Lung (tissue), 12 donors: Measurements from ENCODE around the gene MAP3K2. TPM values are rescaled to one million over a fixed set of nuclear protein-coding genes. Genes with fewer than 3 reads are reported as not detected.
A peak's percentile ranks its signal among the peaks of the same experiment; 100 is the strongest.

ENCODE experiments used
- ATAC-seq: fragments of 200-7000 bp; cut with Tn5 transposase; one replicate; pipeline ENCODE4 v1.9.1; 2020; ENCODE audit warnings: moderate number of reproducible peaks; ENCODE audit not compliant: insufficient read depth, low FRiP score
- DNase-seq, 3 donors: peaks; one replicate each; pipeline ENCODE4 v3.0.0-alpha.2; 2013 to 2017
- H3K27ac ChIP-seq, 2 donors: one replicate each; pipeline ENCODE4 v1.5.1; 2013; ENCODE audit warnings: mild to moderate bottlenecking in 2 of 2, moderate library complexity in 2 of 2, control low read depth in 1 of 2, inconsistent platforms in 1 of 2, low read depth in 1 of 2, low read length in 1 of 2
- H3K27me3 ChIP-seq, 3 donors: one replicate each; pipeline ENCODE4 v1.5.1; 2013; ENCODE audit warnings: low read length in 2 of 3; ENCODE audit not compliant: control insufficient read depth in 3 of 3, insufficient read depth in 3 of 3
- H3K36me3 ChIP-seq, 4 donors: one replicate each; pipeline ENCODE4 v1.5.1; 2013; ENCODE audit warnings: low read length in 4 of 4, mild to moderate bottlenecking in 1 of 4, moderate library complexity in 1 of 4; ENCODE audit not compliant: control insufficient read depth in 4 of 4, insufficient read depth in 4 of 4
- H3K4me1 ChIP-seq, 5 donors: one replicate each; pipeline ENCODE4 v1.5.1; 2013; ENCODE audit warnings: low read length in 5 of 5, mild to moderate bottlenecking in 2 of 5, moderate library complexity in 1 of 5; ENCODE audit not compliant: control insufficient read depth in 5 of 5, insufficient read depth in 5 of 5
- H3K4me3 ChIP-seq: one replicate; pipeline ENCODE4 v1.5.1; 2013; ENCODE audit warnings: mild to moderate bottlenecking, control low read depth, moderate library complexity
- H3K9ac ChIP-seq, 2 donors: one replicate each; pipeline ENCODE4 v1.5.1; 2013; ENCODE audit warnings: low read length in 2 of 2, control low read depth in 1 of 2; ENCODE audit not compliant: insufficient read depth in 1 of 2
- H3K9me3 ChIP-seq, 4 donors: one replicate each; pipeline ENCODE4 v1.5.1; 2013; ENCODE audit warnings: low read length in 3 of 4, mild to moderate bottlenecking in 1 of 4, moderate library complexity in 1 of 4; ENCODE audit not compliant: control insufficient read depth in 4 of 4, insufficient read depth in 3 of 4
- CTCF ChIP-seq: IDR thresholded peaks from 2 replicates; pipeline ENCODE4 v1.5.1; 2012; ENCODE audit warnings: mild to moderate bottlenecking; ENCODE audit errors: control extremely low read depth, extremely low read depth
- WGBS, 2 donors: extraction: QIAGEN DNeasy Blood & Tissue Kit; methylation state at CpG; one replicate each; pipeline ENCODE4 v1.1.7; 2013; 5-methylcytosine and 5-hydroxymethylcytosine counted together
- polyA plus RNA-seq, 2 donors: library from polyadenylated mRNA; stranded (reverse); fragments of 200-250 nt; gene quantifications; one replicate each; pipeline ENCODE4 v1.2.1, GENCODE V29; 2013
- total RNA-seq, 2 donors: library from RNA; depleted of rRNA in 1 of 2; stranded (reverse); fragments of >200 nt in 1 of 2; gene quantifications; one replicate each; pipeline ENCODE4 v1.2.1, GENCODE V29; 2014 to 2021
- donor health status: control.
- donor health status: control.
- donor health status: Bipolar disorder and iron deficiency.
- donor health status: healthy.
- donor health status: DM: yes; HTN: yes; CAD: no.

The MAP3K2 gene
- total and polyA plus RNA-seq, 4 donors: 8.1 to 81.0 (median 30.8) TPM

GRCh38 chr2:127423478-127423843 lies 35.7 kb upstream of the MAP3K2 start:
- 3% methylated on average over 27 to 29 of the region's 29 CpGs for WGBS, 2 donors
- H3K4me3 ChIP-seq: no peak overlapping the region
- H3K9ac ChIP-seq: no peak overlapping the region
- H3K9me3 ChIP-seq: peaks cover 0 to 2% (median 0%) of the 10 kb centered on the region in 4 donors
- peaks cover 0 to 21% (median 0%) of the 10 kb centered on the region in 3 donors for H3K27me3 ChIP-seq
- no peaks in the 10 kb centered on the region for H3K36me3 ChIP-seq
- TF ChIP-seq CTCF: no peak
- peaks cover 0 to 8% (median 2%) of the 10 kb centered on the region in 5 donors for H3K4me1 ChIP-seq
- ATAC-seq (no peak), DNase-seq (peak in 2 of 3 donors; percentile 18 to 26)
- no peak overlapping the region for H3K27ac ChIP-seq

DNA sequence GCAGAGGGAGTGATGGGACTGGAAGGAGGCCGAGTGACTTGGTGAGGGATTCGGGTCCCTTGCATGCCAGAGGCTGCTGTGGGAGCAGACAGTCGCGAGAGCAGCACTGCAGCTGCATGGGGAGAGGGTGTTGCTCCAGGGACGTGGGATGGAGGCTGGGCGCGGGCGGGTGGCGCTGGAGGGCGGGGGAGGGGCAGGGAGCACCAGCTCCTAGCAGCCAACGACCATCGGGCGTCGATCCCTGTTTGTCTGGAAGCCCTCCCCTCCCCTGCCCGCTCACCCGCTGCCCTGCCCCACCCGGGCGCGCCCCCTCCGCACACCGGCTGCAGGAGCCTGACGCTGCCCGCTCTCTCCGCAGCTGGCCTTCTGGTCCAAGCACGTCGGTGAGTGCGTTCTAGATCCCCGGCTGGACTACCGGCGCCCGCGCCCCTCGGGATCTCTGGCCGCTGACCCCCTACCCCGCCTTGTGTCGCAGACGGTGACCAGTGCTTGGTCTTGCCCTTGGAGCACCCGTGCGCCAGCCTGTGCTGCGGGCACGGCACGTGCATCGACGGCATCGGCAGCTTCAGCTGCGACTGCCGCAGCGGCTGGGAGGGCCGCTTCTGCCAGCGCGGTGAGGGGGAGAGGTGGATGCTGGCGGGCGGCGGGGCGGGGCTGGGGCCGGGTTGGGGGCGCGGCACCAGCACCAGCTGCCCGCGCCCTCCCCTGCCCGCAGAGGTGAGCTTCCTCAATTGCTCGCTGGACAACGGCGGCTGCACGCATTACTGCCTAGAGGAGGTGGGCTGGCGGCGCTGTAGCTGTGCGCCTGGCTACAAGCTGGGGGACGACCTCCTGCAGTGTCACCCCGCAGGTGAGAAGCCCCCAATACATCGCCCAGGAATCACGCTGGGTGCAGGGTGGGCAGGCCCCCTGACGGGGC lies 35.0 kb upstream of the MAP3K2 start:
- DNase-seq (peak in 2 of 3 donors; percentile 9 to 22), ATAC-seq (peak; percentile 29)
- 3 to 5% methylated on average over 51 to 73 of the region's 73 CpGs for WGBS, 2 donors
- no peak for TF ChIP-seq CTCF
- Histone ChIP-seq H3K9ac (no peak overlapping the region), H3K36me3 (no peaks in the 10 kb centered on the region), H3K9me3 (peaks cover 0 to 2% (median 0%) of the 10 kb centered on the region in 4 donors), H3K27ac (no peak overlapping the region), H3K4me3 (no peak overlapping the region), H3K27me3 (peaks cover 0 to 21% (median 0%) of the 10 kb centered on the region in 3 donors), H3K4me1 (peaks cover 0 to 8% (median 3%) of the 10 kb centered on the region in 5 donors)

DNA sequence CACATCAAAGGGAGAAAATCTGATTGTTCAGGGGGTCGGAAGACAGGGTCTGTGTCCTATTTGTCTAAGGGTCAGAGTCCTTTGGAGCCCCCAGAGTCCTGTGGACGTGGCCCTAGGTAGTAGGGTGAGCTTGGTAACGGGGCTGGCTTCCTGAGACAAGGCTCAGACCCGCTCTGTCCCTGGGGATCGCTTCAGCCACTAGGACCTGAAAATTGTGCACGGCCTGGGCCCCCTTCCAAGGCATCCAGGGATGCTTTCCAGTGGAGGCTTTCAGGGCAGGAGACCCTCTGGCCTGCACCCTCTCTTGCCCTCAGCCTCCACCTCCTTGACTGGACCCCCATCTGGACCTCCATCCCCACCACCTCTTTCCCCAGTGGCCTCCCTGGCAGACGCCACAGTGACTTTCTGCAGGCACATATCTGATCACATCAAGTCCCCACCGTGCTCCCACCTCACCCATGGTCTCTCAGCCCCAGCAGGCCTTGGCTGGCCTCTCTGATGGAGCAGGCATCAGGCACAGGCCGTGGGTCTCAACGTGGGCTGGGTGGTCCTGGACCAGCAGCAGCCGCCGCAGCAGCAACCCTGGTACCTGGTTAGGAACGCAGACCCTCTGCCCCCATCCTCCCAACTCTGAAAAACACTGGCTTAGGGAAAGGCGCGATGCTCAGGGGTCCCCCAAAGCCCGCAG lies 34.2 kb upstream of the MAP3K2 start:
- Histone ChIP-seq H3K4me1 (peaks cover 0 to 8% (median 3%) of the 10 kb centered on the region in 5 donors), H3K4me3 (no peak overlapping the region), H3K36me3 (no peaks in the 10 kb centered on the region), H3K27ac (no peak overlapping the region), H3K9ac (no peak overlapping the region), H3K9me3 (peaks cover 0 to 2% (median 0%) of the 10 kb centered on the region in 4 donors), H3K27me3 (peaks cover 0 to 21% (median 0%) of the 10 kb centered on the region in 3 donors)
- DNase-seq (no peak), ATAC-seq (no peak)
- 73 to 75% methylated on average over 16 of the region's 16 CpGs for WGBS, 2 donors
- TF ChIP-seq CTCF: no peak
